Mesendoderm (in vitro differentiated cells): ENCODE measurements around the gene MAPK8IP1.

Source experiments
- DNase-seq: peaks from one replicate; pipeline ENCODE4 v3.0.0; 2013
- H2AK5ac ChIP-seq: 2 replicates; pipeline ENCODE4 v1.6.1; 2013; ENCODE audit warnings: low read length, inconsistent platforms
- H2BK120ac ChIP-seq: 2 replicates; pipeline ENCODE4 v1.6.1; 2013; ENCODE audit warnings: low read depth, mild to moderate bottlenecking, low read length, moderate library complexity, mixed read lengths
- H2BK15ac ChIP-seq: replicated peaks from 2 replicates; pipeline ENCODE4 v1.6.1; 2013; ENCODE audit warnings: low read depth, mild to moderate bottlenecking, moderate library complexity
- H2BK5ac ChIP-seq: 2 replicates; pipeline ENCODE4 v1.6.1; 2013; ENCODE audit warnings: low read length, inconsistent platforms
- H3K18ac ChIP-seq: 2 replicates; pipeline ENCODE4 v1.6.1; 2013; ENCODE audit warnings: mild to moderate bottlenecking, low read length, mixed read lengths
- H3K23ac ChIP-seq: one replicate; pipeline ENCODE4 v1.6.1; 2013; ENCODE audit warnings: low read length
- H3K27ac ChIP-seq: 2 replicates; pipeline ENCODE4 v1.5.1; 2013; ENCODE audit warnings: low read depth, mild to moderate bottlenecking, inconsistent platforms, low read length, moderate library complexity
- H3K27me3 ChIP-seq: 2 replicates; pipeline ENCODE4 v1.6.1; 2013; ENCODE audit warnings: low read length, control low read depth, mild to moderate bottlenecking, inconsistent platforms; ENCODE audit not compliant: insufficient read depth, poor library complexity
- H3K36me3 ChIP-seq: 2 replicates; pipeline ENCODE4 v1.6.1; 2013; ENCODE audit warnings: low read length, inconsistent platforms; ENCODE audit not compliant: control insufficient read depth, insufficient read depth
- H3K4ac ChIP-seq: one replicate; pipeline ENCODE4 v1.6.1; 2013; ENCODE audit warnings: low read depth, mild to moderate bottlenecking, low read length, moderate library complexity
- H3K4me1 ChIP-seq: 2 replicates; pipeline ENCODE4 v1.6.1; 2013; ENCODE audit warnings: low read depth, low read length, inconsistent platforms; ENCODE audit not compliant: control insufficient read depth
- H3K4me2 ChIP-seq: 2 replicates; pipeline ENCODE4 v1.6.1; 2013; ENCODE audit warnings: low read length
- H3K4me3 ChIP-seq: 2 replicates; pipeline ENCODE4 v1.5.1; 2013; ENCODE audit warnings: mild to moderate bottlenecking, low read length
- H3K56ac ChIP-seq: one replicate; pipeline ENCODE4 v1.6.1; 2013; ENCODE audit warnings: low read length
- H3K79me1 ChIP-seq: 2 replicates; pipeline ENCODE4 v1.6.1; 2013; ENCODE audit warnings: low read length, inconsistent platforms
- H3K79me2 ChIP-seq: 2 replicates; pipeline ENCODE4 v1.6.1; 2013; ENCODE audit warnings: mild to moderate bottlenecking, low read length; ENCODE audit not compliant: control insufficient read depth, insufficient read depth
- H3K9ac ChIP-seq: 2 replicates; pipeline ENCODE4 v1.6.1; 2013; ENCODE audit warnings: low read length, inconsistent platforms
- H4K5ac ChIP-seq: one replicate; pipeline ENCODE4 v1.6.1; 2013; ENCODE audit warnings: low read length
- H4K8ac ChIP-seq: one replicate; pipeline ENCODE4 v1.6.1; 2013; ENCODE audit warnings: low read depth, mild to moderate bottlenecking, control low read depth, low read length, moderate library complexity
- WGBS: extraction: QIAGEN DNeasy Blood & Tissue Kit; methylation state at CpG from one replicate; pipeline ENCODE4 v1.1.7; 2013; ENCODE audit warnings: low lambda C conversion rate, missing lambda C conversion rate; ENCODE audit not compliant: insufficient coverage; ENCODE audit errors: extremely low coverage; 5-methylcytosine and 5-hydroxymethylcytosine counted together

MAPK8IP1 gene

GRCh38 chr11:45930951-45931570 lies 45.6 kb downstream of the MAPK8IP1 start:
- Histone ChIP-seq H3K56ac (no peak overlapping the region), H3K27me3 (no peaks in the 10 kb centered on the region), H2BK15ac (no peak overlapping the region), H3K79me1 (no peaks in the 10 kb centered on the region), H3K4me2 (no peak overlapping the region), H3K9ac (no peak overlapping the region), H2BK5ac (no peak overlapping the region), H4K5ac (no peak overlapping the region), H3K36me3 (no peaks in the 10 kb centered on the region), H3K79me2 (no peaks in the 10 kb centered on the region), H2BK120ac (no peak overlapping the region), H3K4me3 (no peak overlapping the region), H3K23ac (no peak overlapping the region), H3K4me1 (no peaks in the 10 kb centered on the region), H4K8ac (no peak overlapping the region), H3K27ac (no peak overlapping the region), H2AK5ac (no peak overlapping the region), H3K4ac (no peak overlapping the region), H3K18ac (no peak overlapping the region)
- no peak for DNase-seq
- no CpG with 5 or more reads among the region's 8 CpGs for WGBS

DNA sequence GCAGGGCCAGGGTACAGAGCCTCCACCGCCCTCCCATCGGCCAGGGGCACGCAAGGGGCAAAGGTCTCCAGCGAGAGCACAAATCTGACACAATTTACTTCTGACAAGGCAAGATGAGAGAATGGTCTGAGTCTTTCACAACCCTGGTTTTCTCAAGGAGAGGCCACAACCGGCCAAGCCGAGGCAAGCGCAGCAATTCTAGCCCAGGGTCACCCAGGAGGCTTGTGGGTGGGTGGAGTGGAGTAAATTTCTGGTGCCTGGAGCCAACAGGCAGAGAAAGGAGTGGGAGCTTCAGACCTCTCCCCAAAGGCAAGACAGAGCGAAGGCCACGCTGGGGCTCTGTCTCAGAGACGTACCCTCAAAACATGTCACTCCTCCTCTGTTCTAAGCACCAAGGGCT lies 46.3 kb downstream of the MAPK8IP1 start:
- WGBS = no CpG with 5 or more reads among the region's 10 CpGs
- no peak overlapping the region for H3K4me3 ChIP-seq

DNA sequence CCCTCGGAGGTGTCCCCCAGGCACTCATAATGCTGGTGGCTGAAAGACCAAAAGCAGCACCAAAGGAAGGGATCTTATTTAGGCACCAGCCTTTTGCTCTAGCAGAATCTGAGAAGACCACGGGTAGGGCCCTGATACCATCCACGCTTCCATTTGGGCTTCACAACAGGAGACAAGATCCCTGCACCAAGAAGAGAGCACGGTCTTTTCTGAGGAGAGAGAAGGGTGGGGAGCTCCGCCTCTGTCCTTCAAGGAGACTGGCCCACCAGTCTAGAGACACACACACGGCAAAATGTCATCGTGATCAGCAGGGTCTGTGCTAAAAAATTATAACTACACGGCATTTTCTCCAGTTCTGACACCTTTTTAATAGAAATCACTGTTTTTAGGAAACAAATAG lies 46.8 kb downstream of the MAPK8IP1 start:
- H4K5ac ChIP-seq = no peak overlapping the region
- H3K27ac ChIP-seq = no peak overlapping the region
- H3K23ac ChIP-seq = no peak overlapping the region
- H3K79me1 ChIP-seq = no peaks in the 10 kb centered on the region
- no peak overlapping the region for H4K8ac ChIP-seq
- H3K4me2 ChIP-seq = no peak overlapping the region
- H3K79me2 ChIP-seq = no peaks in the 10 kb centered on the region
- no peak overlapping the region for H3K4ac ChIP-seq
- no CpG with 5 or more reads among the region's 8 CpGs for WGBS
- no peak for DNase-seq
- no peaks in the 10 kb centered on the region for H3K4me1 ChIP-seq
- H3K27me3 ChIP-seq = no peaks in the 10 kb centered on the region
- no peak overlapping the region for H2BK5ac ChIP-seq
- H2AK5ac ChIP-seq = no peak overlapping the region
- H3K4me3 ChIP-seq = no peak overlapping the region
- no peak overlapping the region for H2BK15ac ChIP-seq
- H3K56ac ChIP-seq = no peak overlapping the region
- H3K9ac ChIP-seq = no peak overlapping the region
- H3K18ac ChIP-seq = no peak overlapping the region
- H3K36me3 ChIP-seq = no peaks in the 10 kb centered on the region
- no peak overlapping the region for H2BK120ac ChIP-seq

More for the DNA sequence above, 46.3 kb downstream of the MAPK8IP1 start:
- Histone ChIP-seq H3K9ac (no peak overlapping the region), H3K4me1 (no peaks in the 10 kb centered on the region), H3K27ac (no peak overlapping the region), H3K23ac (no peak overlapping the region), H3K79me2 (no peaks in the 10 kb centered on the region), H3K18ac (no peak overlapping the region), H2BK120ac (no peak overlapping the region), H4K5ac (no peak overlapping the region), H2BK5ac (no peak overlapping the region), H2AK5ac (no peak overlapping the region), H3K4me2 (no peak overlapping the region), H3K4ac (no peak overlapping the region), H3K36me3 (no peaks in the 10 kb centered on the region), H3K56ac (no peak overlapping the region), H3K27me3 (no peaks in the 10 kb centered on the region), H4K8ac (no peak overlapping the region), H3K79me1 (no peaks in the 10 kb centered on the region), H2BK15ac (no peak overlapping the region)
- no peak for DNase-seq

- Histone ChIP-seq H3K27me3 (no peaks in the 10 kb centered on the region), H3K27ac (no peak overlapping the region), H3K4me2 (no peak overlapping the region), H2BK5ac (no peak overlapping the region), H3K9ac (no peak overlapping the region), H3K36me3 (no peaks in the 10 kb centered on the region), H3K79me2 (no peaks in the 10 kb centered on the region), H3K4ac (no peak overlapping the region), H4K8ac (no peak overlapping the region), H3K23ac (no peak overlapping the region), H4K5ac (no peak overlapping the region), H3K4me1 (no peaks in the 10 kb centered on the region), H3K18ac (no peak overlapping the region), H3K4me3 (no peak overlapping the region), H2BK120ac (no peak overlapping the region), H3K56ac (no peak overlapping the region), H3K79me1 (no peaks in the 10 kb centered on the region), H2BK15ac (no peak overlapping the region), H2AK5ac (no peak overlapping the region)
- DNase-seq = no peak
- no CpG with 5 or more reads among the region's 15 CpGs for WGBS
These were observed 47.8 kb downstream of the MAPK8IP1 start for GRCh38 chr11:45933131-45933831.

- H3K36me3 ChIP-seq = no peaks in the 10 kb centered on the region
These were observed 48.6 kb downstream of the MAPK8IP1 start for GRCh38 chr11:45933846-45934579.

More at GRCh38 chr11:45933846-45934579, 48.6 kb downstream of the MAPK8IP1 start:
- H3K79me1 ChIP-seq = no peaks in the 10 kb centered on the region
- no peak overlapping the region for H3K23ac ChIP-seq
- no peaks in the 10 kb centered on the region for H3K27me3 ChIP-seq
- H3K4me1 ChIP-seq = no peaks in the 10 kb centered on the region
- H2BK5ac ChIP-seq = no peak overlapping the region
- no CpG with 5 or more reads among the region's 21 CpGs for WGBS
- no peak overlapping the region for H3K4me2 ChIP-seq
- H2AK5ac ChIP-seq = no peak overlapping the region
- H3K9ac ChIP-seq = no peak overlapping the region
- no peak overlapping the region for H4K5ac ChIP-seq
- H3K56ac ChIP-seq = no peak overlapping the region
- DNase-seq = no peak
- H3K4me3 ChIP-seq = no peak overlapping the region
- H4K8ac ChIP-seq = no peak overlapping the region
- H3K27ac ChIP-seq = no peak overlapping the region
- H2BK15ac ChIP-seq = no peak overlapping the region
- no peaks in the 10 kb centered on the region for H3K79me2 ChIP-seq
- no peak overlapping the region for H3K18ac ChIP-seq
- H2BK120ac ChIP-seq = no peak overlapping the region
- H3K4ac ChIP-seq = no peak overlapping the region
